GM18517 (cell line): ENCODE data around the gene GPATCH4.
A peak's percentile ranks its signal among the peaks of the same experiment; 100 is the strongest.
"Not testable (repeated sequence)": the region's sequence is repeated elsewhere in the genome, so short reads cannot be mapped to it uniquely, and the experiment has no call there.

Experiments used
- ATAC-seq: cut with Tn5 transposase; IDR thresholded peaks from one replicate; pipeline ENCODE4 v1.9.1; 2021; ENCODE audit warnings: mild to moderate bottlenecking, moderate library complexity; ENCODE audit not compliant: unreplicated experiment

GPATCH4 gene

DNA sequence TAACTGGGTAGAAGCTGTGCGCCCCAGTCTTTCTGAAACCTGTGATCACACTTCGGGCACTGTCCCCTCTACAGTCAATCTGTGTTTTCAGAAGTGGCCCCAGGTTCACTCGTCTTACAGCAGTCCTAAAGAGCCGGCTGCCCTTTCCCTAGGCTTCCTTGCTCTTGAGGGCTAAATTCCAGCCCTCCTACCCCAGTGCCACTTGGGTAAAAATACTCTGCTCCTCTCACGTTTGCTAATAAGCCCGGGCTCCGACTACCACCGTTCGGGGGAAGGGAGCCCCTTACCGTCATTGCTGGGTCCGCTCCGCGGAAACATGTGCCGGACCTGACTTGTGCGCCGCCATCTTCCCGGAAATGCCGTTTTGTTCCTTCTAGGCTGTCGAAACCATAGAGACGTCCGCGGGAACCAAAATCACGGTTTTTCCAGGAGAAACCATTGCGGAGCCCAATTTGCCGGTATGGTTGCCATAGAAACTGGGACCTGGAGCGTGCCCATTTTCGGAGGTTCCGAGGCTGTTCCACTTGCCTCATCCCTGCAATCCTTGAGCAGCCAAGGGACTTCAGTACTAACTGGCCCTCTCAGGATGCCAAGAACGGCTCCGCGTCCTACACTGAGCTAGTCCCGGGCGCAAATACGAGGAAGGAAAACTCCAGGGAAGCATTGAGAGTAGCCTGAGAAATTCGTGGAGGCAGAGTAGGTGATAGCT is at the start of gene GPATCH4:
GPATCH4 (minus strand) TSS at position 358 of the 709 bp plus-strand sequence.
- peak; percentile 50 for ATAC-seq

GRCh38 chr1:156648951-156649350 is 47.7 kb upstream of the GPATCH4 start:
- ATAC-seq, result no peak

GRCh38 chr1:156648496-156648895 is 47.2 kb upstream of the GPATCH4 start:
- ATAC-seq, result no peak

- no peak for ATAC-seq
Observed at GRCh38 chr1:156647351-156647750, 46.1 kb upstream of the GPATCH4 start.

DNA sequence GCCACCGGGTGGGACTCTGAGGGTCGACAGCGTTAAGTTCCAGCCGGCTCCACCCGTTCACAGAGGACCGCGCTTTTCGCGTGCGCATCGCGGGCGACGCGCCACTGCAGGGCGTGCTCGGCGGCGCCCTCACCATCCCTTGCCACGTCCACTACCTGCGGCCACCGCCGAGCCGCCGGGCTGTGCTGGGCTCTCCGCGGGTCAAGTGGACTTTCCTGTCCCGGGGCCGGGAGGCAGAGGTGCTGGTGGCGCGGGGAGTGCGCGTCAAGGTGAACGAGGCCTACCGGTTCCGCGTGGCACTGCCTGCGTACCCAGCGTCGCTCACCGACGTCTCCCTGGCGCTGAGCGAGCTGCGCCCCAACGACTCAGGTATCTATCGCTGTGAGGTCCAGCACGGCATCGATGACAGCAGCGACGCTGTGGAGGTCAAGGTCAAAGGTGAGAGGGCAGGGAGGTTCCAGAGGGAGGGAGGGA is 45.5 kb upstream of the GPATCH4 start:
- no peak for ATAC-seq

GRCh38 chr1:156645666-156646065 is 44.4 kb upstream of the GPATCH4 start:
- no peak for ATAC-seq

- ATAC-seq, result no peak
Observed at GRCh38 chr1:156645056-156645455, 43.8 kb upstream of the GPATCH4 start.

GRCh38 chr1:156644640-156645039 is 43.4 kb upstream of the GPATCH4 start:
- no peak for ATAC-seq

DNA sequence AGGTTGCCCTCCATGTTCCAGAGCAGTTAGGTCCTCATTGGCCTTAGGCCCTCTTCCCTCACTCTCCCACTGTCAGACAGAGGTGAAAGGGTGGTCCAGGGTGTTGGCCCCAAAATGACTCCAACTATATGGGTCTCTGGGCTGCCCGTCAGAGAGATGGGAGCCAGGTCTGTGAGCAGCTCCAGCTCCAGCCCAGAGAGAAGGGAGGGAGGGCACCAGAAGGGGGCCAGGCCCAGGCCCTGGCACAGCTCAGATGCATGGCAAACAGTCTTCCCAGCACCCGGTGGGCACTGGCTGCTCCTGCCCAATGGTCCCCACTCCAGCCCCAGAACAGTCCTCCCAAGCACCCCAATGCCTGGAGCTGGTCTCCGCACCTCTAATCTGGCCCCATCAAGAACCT is 42.9 kb upstream of the GPATCH4 start:
- ATAC-seq, result no peak

- ATAC-seq, result no peak
Observed at GRCh38 chr1:156643778-156644092, 42.5 kb upstream of the GPATCH4 start.

- ATAC-seq, result no peak
Observed at GRCh38 chr1:156643049-156643777, 41.9 kb upstream of the GPATCH4 start.

DNA sequence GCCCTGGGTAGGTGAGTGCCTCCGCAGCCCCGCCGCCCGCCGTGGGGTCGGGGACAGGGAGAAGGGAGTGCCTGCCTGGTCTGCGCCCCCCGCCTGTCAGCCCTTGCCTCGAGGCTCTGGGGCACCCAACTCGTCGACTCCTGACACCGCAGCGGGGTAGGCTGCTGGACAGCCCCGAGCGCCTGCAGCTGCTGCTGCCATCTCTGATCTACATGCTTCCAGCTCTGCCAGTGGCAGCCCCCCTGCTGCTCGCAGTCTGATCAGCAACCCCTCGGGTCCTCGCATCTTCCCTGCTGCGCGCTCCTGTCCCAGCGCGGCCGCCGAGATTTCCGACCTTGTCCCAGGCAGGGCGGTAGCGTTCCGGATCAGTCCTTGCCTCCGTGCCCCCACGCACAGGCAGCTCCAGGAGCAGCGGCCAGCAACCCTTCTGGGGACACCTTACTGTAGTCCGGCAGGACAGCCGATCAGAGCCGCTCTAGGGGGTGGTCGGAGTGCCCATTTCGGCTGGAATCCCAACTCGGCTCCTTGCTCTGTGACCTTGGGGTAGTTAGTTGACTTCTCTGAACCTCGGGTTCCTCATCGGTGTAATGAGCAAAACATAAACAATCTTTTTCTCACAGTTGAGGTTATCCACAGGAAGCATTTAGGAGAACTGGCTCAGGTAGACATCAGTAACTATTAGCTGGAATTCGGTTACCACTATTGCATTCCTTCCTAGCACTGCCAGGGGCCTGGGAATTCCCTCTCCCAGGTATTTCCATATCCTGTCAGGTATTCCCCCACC is 41.2 kb upstream of the GPATCH4 start:
- no peak for ATAC-seq

DNA sequence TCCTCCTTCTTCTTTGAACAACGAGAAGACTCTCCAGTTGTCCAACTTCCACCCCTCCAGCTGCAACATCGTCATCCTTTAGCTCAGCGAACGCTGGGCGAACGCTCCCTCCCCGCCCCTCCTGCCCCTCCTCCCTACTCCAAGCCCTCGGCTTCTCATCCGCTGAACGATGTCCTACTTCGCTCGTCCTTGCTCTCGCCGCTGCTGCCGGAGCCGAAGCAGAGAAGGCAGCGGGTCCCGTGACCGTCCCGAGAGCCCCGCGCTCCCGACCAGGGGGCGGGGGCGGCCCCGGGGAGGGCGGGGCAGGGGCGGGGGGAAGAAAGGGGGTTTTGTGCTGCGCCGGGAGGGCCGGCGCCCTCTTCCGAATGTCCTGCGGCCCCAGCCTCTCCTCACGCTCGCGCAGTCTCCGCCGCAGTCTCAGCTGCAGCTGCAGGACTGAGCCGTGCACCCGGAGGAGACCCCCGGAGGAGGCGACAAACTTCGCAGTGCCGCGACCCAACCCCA is 40.5 kb upstream of the GPATCH4 start, which contains the start of gene BCAN:
BCAN (plus strand) TSS at position 357 of the 504 bp plus-strand sequence. CDS start 3,938 bp downstream, outside the sequence.
- no peak for ATAC-seq

DNA sequence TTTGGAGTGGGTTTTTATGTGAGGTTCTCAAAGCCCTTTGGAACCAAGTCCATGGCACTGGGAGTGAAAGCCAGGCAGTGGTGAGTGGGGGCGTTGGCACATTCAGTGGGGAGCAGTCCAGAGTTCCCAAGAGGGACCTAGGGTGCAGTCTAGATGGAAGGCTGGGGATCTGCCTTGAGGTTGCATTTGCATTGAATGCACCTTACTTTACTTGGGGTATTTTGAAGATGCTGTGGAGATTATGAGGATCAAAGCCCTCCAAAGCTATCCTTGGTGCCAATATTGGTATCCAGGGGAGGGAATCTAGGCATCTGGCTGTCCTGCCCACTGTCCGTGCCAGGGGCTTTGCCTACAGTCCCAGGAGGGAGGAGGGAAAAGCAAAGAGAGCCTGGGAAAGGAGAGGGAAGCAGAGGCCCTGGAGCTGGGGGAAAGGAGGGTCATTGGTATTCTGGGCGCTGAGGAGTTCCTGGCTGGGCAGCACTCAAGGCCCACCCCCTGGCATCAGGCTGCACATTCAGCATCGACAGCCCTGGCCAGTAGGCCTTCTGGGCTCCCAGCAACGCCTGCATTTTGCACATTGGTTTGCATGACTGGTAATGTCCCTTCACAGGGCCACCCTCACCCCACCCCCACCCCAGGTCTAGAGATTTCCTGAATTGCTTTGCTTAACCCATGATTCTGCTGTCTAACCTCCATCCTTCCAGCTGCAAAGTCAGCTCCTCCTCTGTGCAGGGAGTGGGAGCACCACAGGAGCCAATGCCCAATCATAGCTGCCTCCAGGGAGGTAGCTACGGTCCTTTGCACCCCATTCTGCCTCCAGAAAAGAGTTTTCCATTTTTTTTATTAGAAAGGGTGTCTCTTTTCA is 39.8 kb upstream of the GPATCH4 start:
- no peak for ATAC-seq

DNA sequence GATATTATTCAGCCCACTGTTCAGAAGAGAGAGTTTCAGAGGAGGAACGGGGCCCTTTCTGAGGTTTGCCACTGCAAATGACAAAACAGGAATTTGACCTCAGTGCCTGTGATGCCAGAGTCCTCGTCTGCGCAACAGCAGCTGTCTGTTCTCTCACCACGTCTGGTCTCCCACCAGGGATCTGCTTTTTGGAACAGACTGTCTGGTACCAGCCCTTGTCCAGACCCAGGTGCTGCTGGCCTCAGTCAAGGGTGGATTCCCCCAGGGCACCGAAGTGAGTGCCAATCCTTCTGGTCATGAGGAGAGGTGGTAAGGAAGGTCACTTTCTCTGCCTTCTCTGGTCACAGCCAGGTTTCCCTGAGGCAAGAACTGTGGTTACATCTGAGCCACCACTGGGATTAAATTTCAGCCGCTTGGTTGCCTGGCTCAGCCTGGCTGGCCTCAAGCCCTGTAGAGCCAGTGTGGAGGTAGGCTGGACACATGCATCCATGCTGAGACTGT is 38.4 kb upstream of the GPATCH4 start:
- ATAC-seq, result no peak

DNA sequence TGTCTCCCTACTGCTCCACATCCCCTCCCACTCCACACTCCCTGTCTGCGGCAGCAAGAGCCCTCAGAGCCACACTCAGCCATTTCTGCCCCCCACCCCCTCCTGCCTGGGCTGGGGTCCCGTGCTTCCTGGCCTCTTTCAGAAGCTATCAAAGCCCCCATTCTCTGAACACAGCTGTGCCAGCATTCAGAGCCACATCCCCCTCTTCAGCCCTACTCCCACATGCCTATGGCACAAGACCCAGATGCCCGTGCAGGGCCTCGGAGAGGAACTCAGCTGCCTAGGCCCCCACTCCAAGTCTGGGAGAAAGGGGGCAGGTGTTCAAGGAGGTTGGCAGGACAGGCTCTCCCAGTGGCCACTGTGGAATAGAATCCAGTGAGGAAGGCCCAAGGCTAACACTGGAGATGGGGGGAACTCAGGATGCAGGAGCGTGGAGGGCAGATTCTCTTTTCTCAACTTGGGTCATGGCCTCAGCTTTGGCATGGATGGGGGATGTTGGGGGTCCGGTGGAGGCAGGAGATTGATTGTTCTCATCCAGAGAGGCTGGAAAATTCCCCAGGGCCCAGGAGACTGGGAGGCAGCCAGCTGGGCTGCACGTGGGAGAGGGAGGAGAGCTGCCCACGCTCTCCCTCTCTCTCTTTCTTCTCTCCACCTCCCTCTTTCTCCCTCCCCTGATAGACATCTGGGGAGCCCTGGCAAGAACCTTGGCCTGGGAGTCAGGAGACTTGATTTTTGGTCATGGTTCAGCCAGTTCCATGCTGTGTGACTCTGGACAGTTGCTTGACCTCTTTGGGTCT is 37.1 kb upstream of the GPATCH4 start:
- no peak for ATAC-seq

DNA sequence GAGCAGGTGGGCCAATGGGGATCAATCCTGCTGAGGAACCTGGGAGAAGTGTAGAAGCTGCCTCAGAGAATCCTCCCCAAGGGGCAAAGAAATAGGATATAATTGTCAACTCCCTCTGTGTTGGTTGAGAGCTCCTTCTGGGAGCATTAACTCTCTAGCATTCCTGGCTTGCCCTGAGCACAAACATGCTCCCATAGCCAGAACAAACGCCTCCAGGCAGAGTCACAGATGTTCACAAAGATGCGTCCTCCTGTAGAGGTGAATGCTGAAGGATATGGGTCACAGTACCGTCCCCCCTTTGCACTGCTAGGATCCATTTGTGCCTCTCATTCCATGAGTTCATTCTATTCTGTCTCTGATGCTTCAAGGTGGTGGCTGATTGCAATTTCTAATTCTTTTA is 31.1 kb upstream of the GPATCH4 start:
- ATAC-seq, result no peak

DNA sequence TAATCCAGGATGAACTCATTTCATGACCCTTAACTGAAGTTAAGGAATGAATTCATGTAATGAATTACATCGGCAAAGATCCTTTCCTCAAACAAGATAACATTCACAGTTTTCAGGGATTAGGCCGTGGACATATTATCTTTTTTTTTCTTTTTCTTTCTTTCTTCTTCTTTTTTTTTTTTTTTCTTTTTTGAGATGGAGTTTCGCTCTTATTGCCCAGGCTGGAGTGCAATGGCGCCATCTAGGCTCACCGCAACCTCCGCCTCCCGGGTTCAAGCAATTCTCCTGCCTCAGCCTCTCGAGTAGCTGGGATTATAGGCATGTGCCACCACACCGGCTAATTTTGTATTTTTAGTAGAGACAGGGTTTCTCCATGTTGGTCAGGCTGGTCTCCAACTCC is 29.9 kb upstream of the GPATCH4 start:
- ATAC-seq, result not testable (repeated sequence)

DNA sequence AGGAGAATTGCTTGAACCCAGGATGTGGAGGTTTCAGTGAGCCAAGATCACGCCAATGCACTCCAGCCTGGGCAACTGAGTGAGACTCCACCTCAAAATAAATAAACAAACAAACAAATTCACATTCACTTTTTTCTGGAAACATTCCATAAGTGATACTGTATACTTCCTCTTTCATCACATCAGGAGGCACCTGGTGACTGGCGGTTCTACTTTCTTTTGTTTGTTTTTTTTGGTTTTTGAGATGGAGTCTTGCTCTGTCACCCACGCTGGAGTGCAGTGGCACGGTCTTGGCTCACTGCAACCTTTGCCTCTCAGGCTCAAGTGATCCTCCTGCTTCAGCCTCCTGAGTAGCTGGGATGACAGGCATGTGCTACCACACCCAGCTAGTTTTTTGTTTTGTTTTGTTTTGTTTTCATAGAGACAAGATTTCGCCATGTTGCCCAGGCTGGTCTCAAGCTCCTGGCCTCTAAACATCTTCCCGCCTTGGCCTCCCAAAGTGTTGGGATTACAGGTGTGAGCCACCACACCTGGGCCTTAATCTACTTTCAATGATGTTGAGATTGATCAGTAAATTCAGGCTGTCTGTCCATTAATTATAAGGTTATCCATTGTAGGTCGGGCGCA is 28.7 kb upstream of the GPATCH4 start:
- no peak for ATAC-seq
